ENCODE results near the gene ATG9B. TPM values are rescaled to one million over a fixed set of nuclear protein-coding genes. Genes with fewer than 3 reads are reported as not detected.

ATG9B gene
- total and polyA plus RNA-seq, 2 of the 13 experiments (the other 11 are each of a cell fraction or from before 2014, with no cell fraction given), result 0.24 TPM; not detected in 1

GRCh38 chr7:151062399-151063211 is 38.3 kb upstream of the ATG9B start (continued):
- TF ChIP-seq ATF2 (CRISPR knock-in tag; IDR thresholded peaks at IDR 0.05) (no peak), SAFB2 (CRISPR knock-in tag; IDR thresholded peaks at IDR 0.05; ENCODE audit: borderline replicate concordance, low read depth) (0 out of 2 replicates have a peak, but pooled peaks have one; percentile 34), NFE2L1 (CRISPR knock-in tag; IDR thresholded peaks at IDR 0.05; ENCODE audit: borderline replicate concordance) (no peak), ZNF577 (CRISPR knock-in tag; IDR thresholded peaks at IDR 0.05; ENCODE audit: borderline replicate concordance, low read depth) (no peak), ZNF687 (CRISPR knock-in tag; IDR thresholded peaks at IDR 0.05) (peak; percentile 86), HMG20B (CRISPR knock-in tag; conservative IDR thresholded peaks at IDR 0.05) (no peak), RBM39 (IDR thresholded peaks at IDR 0.05; ENCODE audit: low read depth, low read length, poor library complexity, severe bottlenecking) (peak; percentile 51), DR1 (CRISPR knock-in tag; IDR thresholded peaks at IDR 0.05) (no peak), ZNF367 (CRISPR knock-in tag; IDR thresholded peaks at IDR 0.05; ENCODE audit: borderline replicate concordance) (no peak), ZSCAN5A (CRISPR knock-in tag; IDR thresholded peaks at IDR 0.05; ENCODE audit: borderline replicate concordance) (no peak), DNMT3B (CRISPR knock-in tag; conservative IDR thresholded peaks at IDR 0.05) (no peak), HHEX (CRISPR knock-in tag; IDR thresholded peaks at IDR 0.05) (no peak), ZNF713 (CRISPR knock-in tag; IDR thresholded peaks at IDR 0.05) (no peak), ZMYM3 (CRISPR knock-in tag; IDR thresholded peaks at IDR 0.05) (peak; percentile 44; the same call in 1 of the 2 replicates), CC2D1A (CRISPR knock-in tag; IDR thresholded peaks at IDR 0.05) (no peak), ZNF784 (CRISPR knock-in tag; IDR thresholded peaks at IDR 0.05; ENCODE audit: borderline replicate concordance) (peak; percentile 69; the same call in 1 of the 2 replicates), RELA (CRISPR knock-in tag; IDR thresholded peaks at IDR 0.05) (no peak), GATA4 (IDR thresholded peaks at IDR 0.05; ENCODE audit: borderline replicate concordance, low read depth) (peak; percentile 46), HNRNPUL1 (IDR thresholded peaks at IDR 0.05; ENCODE audit: low read depth, low read length) (peak; percentile 76; the same call in 1 of the 2 replicates), ZNF788 (CRISPR knock-in tag; IDR thresholded peaks at IDR 0.05; ENCODE audit: borderline replicate concordance) (peak; percentile 28; the same call in 1 of the 2 replicates)
